Liver (tissue), 9 donors: ENCODE measurements around the gene SIRT2. TPM values are rescaled to one million over a fixed set of nuclear protein-coding genes. Genes with fewer than 3 reads are reported as not detected.

Source experiments
- DNase-seq: peaks from one replicate; pipeline ENCODE4 v3.0.0-alpha.2; 2017; ENCODE audit warnings: low spot score
- H3K27ac ChIP-seq, 2 donors: one replicate each; pipeline ENCODE4 v1.7.0; 2013; ENCODE audit warnings: inconsistent platforms in 2 of 2, low read length in 2 of 2, control low read depth in 1 of 2, low read depth in 1 of 2, mild to moderate bottlenecking in 1 of 2
- H3K27me3 ChIP-seq, 4 donors: one replicate each; pipeline versions ENCODE4 v1.6.1 to v1.7.0; 2013; ENCODE audit warnings: low read length in 3 of 4, inconsistent platforms in 1 of 4, mild to moderate bottlenecking in 1 of 4, moderate library complexity in 1 of 4; ENCODE audit not compliant: control insufficient read depth in 4 of 4, insufficient read depth in 4 of 4
- H3K36me3 ChIP-seq, 4 donors: one replicate each; pipeline versions ENCODE4 v1.6.1 to v1.7.0; 2013; ENCODE audit warnings: low read length in 3 of 4, mild to moderate bottlenecking in 3 of 4, low read depth in 1 of 4, moderate library complexity in 1 of 4; ENCODE audit not compliant: control insufficient read depth in 4 of 4, insufficient read depth in 3 of 4
- H3K4me1 ChIP-seq, 4 donors: one replicate each; pipeline versions ENCODE4 v1.6.1 to v1.7.0; 2013; ENCODE audit warnings: low read length in 3 of 4, mild to moderate bottlenecking in 3 of 4, moderate library complexity in 1 of 4; ENCODE audit not compliant: control insufficient read depth in 4 of 4, insufficient read depth in 4 of 4
- H3K4me3 ChIP-seq, 3 donors: one replicate each; pipeline versions ENCODE4 v1.6.1 to v1.7.0; 2013; ENCODE audit warnings: low read length in 3 of 3, control low read depth in 1 of 3, low read depth in 1 of 3, mild to moderate bottlenecking in 1 of 3
- H3K9ac ChIP-seq, 2 donors: one replicate each; pipeline ENCODE4 v1.7.0; 2013; ENCODE audit warnings: low read length in 2 of 2, mild to moderate bottlenecking in 2 of 2, moderate library complexity in 2 of 2, control low read depth in 1 of 2, low read depth in 1 of 2
- H3K9me3 ChIP-seq, 4 donors: one replicate each; pipeline versions ENCODE4 v1.6.1 to v1.7.0; 2013; ENCODE audit warnings: low read length in 3 of 4; ENCODE audit not compliant: control insufficient read depth in 4 of 4
- ATF3 ChIP-seq: IDR thresholded peaks from 2 replicates; pipeline ENCODE4 v1.6.1; 2016; ENCODE audit warnings: antibody characterized with exemption
- EGR1 ChIP-seq, 2 donors: IDR thresholded peaks; 2 replicates each; pipeline ENCODE4 v1.6.1; 2016 to 2018; ENCODE audit warnings: antibody characterized with exemption in 2 of 2, low read depth in 2 of 2
- FOXA1 ChIP-seq: IDR thresholded peaks from 2 replicates; pipeline ENCODE4 v1.6.1; 2016; ENCODE audit warnings: antibody characterized with exemption
- FOXA2 ChIP-seq: IDR thresholded peaks from 2 replicates; pipeline ENCODE4 v1.6.1; 2016; ENCODE audit warnings: antibody characterized with exemption
- GABPA ChIP-seq, 2 donors: IDR thresholded peaks in 1 of 2; conservative IDR thresholded peaks in 1 of 2; 2 replicates each; pipeline ENCODE4 v1.6.1; 2016; ENCODE audit warnings: antibody characterized with exemption in 2 of 2, mild to moderate bottlenecking in 1 of 2, moderate library complexity in 1 of 2
- HNF4A ChIP-seq, 2 donors: conservative IDR thresholded peaks; 2 replicates each; pipeline ENCODE4 v1.6.1; 2016; ENCODE audit warnings: antibody characterized with exemption in 2 of 2, mild to moderate bottlenecking in 2 of 2
- HNF4G ChIP-seq: IDR thresholded peaks from 2 replicates; pipeline ENCODE4 v1.6.1; 2016; ENCODE audit warnings: antibody characterized with exemption
- JUND ChIP-seq, 2 donors: IDR thresholded peaks; 2 replicates each; pipeline ENCODE4 v1.6.1; 2016; ENCODE audit warnings: antibody characterized with exemption in 2 of 2
- NR2F2 ChIP-seq: IDR thresholded peaks from 2 replicates; pipeline ENCODE4 v1.6.1; 2016; ENCODE audit warnings: antibody characterized with exemption
- RAD21 ChIP-seq, 2 donors: IDR thresholded peaks; 2 replicates each; pipeline ENCODE4 v1.6.1; 2016; ENCODE audit warnings: antibody characterized with exemption in 2 of 2, mild to moderate bottlenecking in 2 of 2
- RXRA ChIP-seq, 2 donors: IDR thresholded peaks; 2 replicates each; pipeline ENCODE4 v1.6.1; 2017 to 2018; ENCODE audit warnings: antibody characterized with exemption in 2 of 2, mild to moderate bottlenecking in 1 of 2
- SP1 ChIP-seq: IDR thresholded peaks from 2 replicates; pipeline ENCODE4 v1.6.1; 2018; ENCODE audit warnings: antibody characterized with exemption, mild to moderate bottlenecking
- TAF1 ChIP-seq: conservative IDR thresholded peaks from 2 replicates; pipeline ENCODE4 v1.6.1; 2016; ENCODE audit warnings: antibody characterized with exemption, mild to moderate bottlenecking
- YY1 ChIP-seq: IDR thresholded peaks from 2 replicates; pipeline ENCODE4 v1.6.1; 2016; ENCODE audit warnings: antibody characterized with exemption, mild to moderate bottlenecking
- ZBTB33 ChIP-seq: IDR thresholded peaks from 2 replicates; pipeline ENCODE4 v1.6.1; 2016; ENCODE audit warnings: antibody characterized with exemption
- WGBS: extraction: QIAGEN DNeasy Blood & Tissue Kit; methylation state at CpG from one replicate; pipeline ENCODE4 v1.1.7; 2013; 5-methylcytosine and 5-hydroxymethylcytosine counted together
- polyA plus RNA-seq, 2 donors: library from polyadenylated mRNA; stranded (reverse) in 1 of 2; unstranded in 1 of 2; fragments of 200-250 nt in 1 of 2; fragments of >200 nt in 1 of 2; fragmentation: Nextera tagmentation in 1 of 2; extraction: Ambion mirVana in 1 of 2; gene quantifications; one replicate each; pipeline versions ENCODE4 v1.2.1 to v1.2.3, GENCODE V29; 2013 to 2015
- total RNA-seq, 2 donors: library from RNA; depleted of rRNA; stranded (reverse); fragments of >200 nt; gene quantifications; one replicate each; pipeline ENCODE4 v1.2.3, GENCODE V29; 2014
- TF ChIP-seq, protein P1 (sequence below): IDR thresholded peaks from 2 replicates; pipeline ENCODE4 v1.6.1; 2016; ENCODE audit warnings: antibody characterized with exemption, mild to moderate bottlenecking
- TF ChIP-seq, protein P2 (sequence below): IDR thresholded peaks from 2 replicates; pipeline ENCODE4 v1.6.1; 2016; ENCODE audit warnings: antibody characterized with exemption
- donor health status: healthy.
- donor health status: healthy.
- donor health status: healthy.
- donor health status: healthy.
- donor health status: healthy.

Gene SIRT2
- total and polyA plus RNA-seq, 4 donors, result 21.8 to 42.2 (median 26.9) TPM

DNA sequence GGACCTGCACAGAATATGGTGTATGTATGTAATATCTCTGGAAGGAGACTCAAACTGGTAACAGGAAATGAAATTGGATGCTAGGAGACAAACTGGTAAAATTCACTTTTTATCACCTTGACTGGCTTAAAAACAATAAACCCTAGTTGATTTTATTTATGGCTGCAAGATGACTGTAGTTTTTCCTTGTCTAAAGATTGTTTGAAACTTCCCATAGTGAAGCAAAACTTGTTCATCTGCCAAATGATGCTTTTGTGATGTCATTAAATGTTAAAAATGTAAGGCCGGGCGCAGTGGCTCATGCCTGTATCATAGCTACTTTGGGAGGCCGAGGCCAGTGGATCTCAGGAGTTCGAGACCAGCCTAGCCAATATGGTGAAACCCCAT is 65.3 kb downstream of the SIRT2 start:
- 94% methylated on average over 4 of the region's 4 CpGs for WGBS
- Histone ChIP-seq H3K9me3 (no peaks in the 10 kb centered on the region), H3K27me3 (no peaks in the 10 kb centered on the region), H3K9ac (no peak overlapping the region), H3K4me1 (peaks cover 16 to 70% (median 52%) of the 10 kb centered on the region in 4 donors), H3K27ac (peak overlapping the region in 1 of 2 donors; percentile 7), H3K4me3 (no peak overlapping the region), H3K36me3 (peaks cover 17 to 31% (median 28%) of the 10 kb centered on the region in 4 donors)
- TF ChIP-seq, protein P1, sequence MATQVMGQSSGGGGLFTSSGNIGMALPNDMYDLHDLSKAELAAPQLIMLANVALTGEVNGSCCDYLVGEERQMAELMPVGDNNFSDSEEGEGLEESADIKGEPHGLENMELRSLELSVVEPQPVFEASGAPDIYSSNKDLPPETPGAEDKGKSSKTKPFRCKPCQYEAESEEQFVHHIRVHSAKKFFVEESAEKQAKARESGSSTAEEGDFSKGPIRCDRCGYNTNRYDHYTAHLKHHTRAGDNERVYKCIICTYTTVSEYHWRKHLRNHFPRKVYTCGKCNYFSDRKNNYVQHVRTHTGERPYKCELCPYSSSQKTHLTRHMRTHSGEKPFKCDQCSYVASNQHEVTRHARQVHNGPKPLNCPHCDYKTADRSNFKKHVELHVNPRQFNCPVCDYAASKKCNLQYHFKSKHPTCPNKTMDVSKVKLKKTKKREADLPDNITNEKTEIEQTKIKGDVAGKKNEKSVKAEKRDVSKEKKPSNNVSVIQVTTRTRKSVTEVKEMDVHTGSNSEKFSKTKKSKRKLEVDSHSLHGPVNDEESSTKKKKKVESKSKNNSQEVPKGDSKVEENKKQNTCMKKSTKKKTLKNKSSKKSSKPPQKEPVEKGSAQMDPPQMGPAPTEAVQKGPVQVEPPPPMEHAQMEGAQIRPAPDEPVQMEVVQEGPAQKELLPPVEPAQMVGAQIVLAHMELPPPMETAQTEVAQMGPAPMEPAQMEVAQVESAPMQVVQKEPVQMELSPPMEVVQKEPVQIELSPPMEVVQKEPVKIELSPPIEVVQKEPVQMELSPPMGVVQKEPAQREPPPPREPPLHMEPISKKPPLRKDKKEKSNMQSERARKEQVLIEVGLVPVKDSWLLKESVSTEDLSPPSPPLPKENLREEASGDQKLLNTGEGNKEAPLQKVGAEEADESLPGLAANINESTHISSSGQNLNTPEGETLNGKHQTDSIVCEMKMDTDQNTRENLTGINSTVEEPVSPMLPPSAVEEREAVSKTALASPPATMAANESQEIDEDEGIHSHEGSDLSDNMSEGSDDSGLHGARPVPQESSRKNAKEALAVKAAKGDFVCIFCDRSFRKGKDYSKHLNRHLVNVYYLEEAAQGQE, result no peak
- TF ChIP-seq HNF4A (conservative IDR thresholded peaks at IDR 0.05) (no peak), EGR1 (IDR thresholded peaks at IDR 0.05; ENCODE audit: low read depth in 2 of 2) (no peak), YY1 (no peak), FOXA1 (no peak)
- no peak for DNase-seq

GRCh38 chr19:38833092-38833425 is 66.4 kb downstream of the SIRT2 start:
- Histone ChIP-seq H3K9ac (no peak overlapping the region), H3K27me3 (no peaks in the 10 kb centered on the region), H3K27ac (peak overlapping the region; percentile 97 to 99), H3K4me1 (peaks cover 17 to 64% (median 44%) of the 10 kb centered on the region in 4 donors), H3K36me3 (peaks cover 12 to 23% (median 20%) of the 10 kb centered on the region in 4 donors), H3K9me3 (no peaks in the 10 kb centered on the region), H3K4me3 (no peak overlapping the region)
- no peak for DNase-seq
- WGBS, result 90% methylated on average over 7 of the region's 7 CpGs
- TF ChIP-seq TAF1 (no peak), RXRA (IDR thresholded peaks at IDR 0.05) (no peak), SP1 (no peak), HNF4G (no peak), GABPA (IDR thresholded peaks at IDR 0.05 in 1 of 2, conservative IDR thresholded peaks at IDR 0.05 in 1 of 2) (no peak), FOXA2 (no peak), RAD21 (IDR thresholded peaks at IDR 0.05) (no peak), ATF3 (no peak), NR2F2 (no peak), YY1 (no peak), JUND (IDR thresholded peaks at IDR 0.05) (no peak), HNF4A (conservative IDR thresholded peaks at IDR 0.05) (no peak), FOXA1 (no peak), EGR1 (IDR thresholded peaks at IDR 0.05; ENCODE audit: low read depth in 2 of 2) (no peak), ZBTB33 (no peak)
- TF ChIP-seq, protein P2, sequence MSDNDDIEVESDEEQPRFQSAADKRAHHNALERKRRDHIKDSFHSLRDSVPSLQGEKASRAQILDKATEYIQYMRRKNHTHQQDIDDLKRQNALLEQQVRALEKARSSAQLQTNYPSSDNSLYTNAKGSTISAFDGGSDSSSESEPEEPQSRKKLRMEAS, result no peak
- TF ChIP-seq, protein P1, result no peak
